Mesendoderm (in vitro differentiated cells): Measurements from ENCODE around the gene RASEF.

Experiments
- DNase-seq: peaks from one replicate; pipeline ENCODE4 v3.0.0; 2013
- H2AK5ac ChIP-seq: 2 replicates; pipeline ENCODE4 v1.6.1; 2013; ENCODE audit warnings: low read length, inconsistent platforms
- H2BK120ac ChIP-seq: 2 replicates; pipeline ENCODE4 v1.6.1; 2013; ENCODE audit warnings: low read depth, mild to moderate bottlenecking, low read length, moderate library complexity, mixed read lengths
- H2BK15ac ChIP-seq: replicated peaks from 2 replicates; pipeline ENCODE4 v1.6.1; 2013; ENCODE audit warnings: low read depth, mild to moderate bottlenecking, moderate library complexity
- H2BK5ac ChIP-seq: 2 replicates; pipeline ENCODE4 v1.6.1; 2013; ENCODE audit warnings: low read length, inconsistent platforms
- H3K18ac ChIP-seq: 2 replicates; pipeline ENCODE4 v1.6.1; 2013; ENCODE audit warnings: mild to moderate bottlenecking, low read length, mixed read lengths
- H3K23ac ChIP-seq: one replicate; pipeline ENCODE4 v1.6.1; 2013; ENCODE audit warnings: low read length
- H3K27ac ChIP-seq: 2 replicates; pipeline ENCODE4 v1.5.1; 2013; ENCODE audit warnings: low read depth, mild to moderate bottlenecking, inconsistent platforms, low read length, moderate library complexity
- H3K27me3 ChIP-seq: 2 replicates; pipeline ENCODE4 v1.6.1; 2013; ENCODE audit warnings: low read length, control low read depth, mild to moderate bottlenecking, inconsistent platforms; ENCODE audit not compliant: insufficient read depth, poor library complexity
- H3K36me3 ChIP-seq: 2 replicates; pipeline ENCODE4 v1.6.1; 2013; ENCODE audit warnings: low read length, inconsistent platforms; ENCODE audit not compliant: control insufficient read depth, insufficient read depth
- H3K4ac ChIP-seq: one replicate; pipeline ENCODE4 v1.6.1; 2013; ENCODE audit warnings: low read depth, mild to moderate bottlenecking, low read length, moderate library complexity
- H3K4me1 ChIP-seq: 2 replicates; pipeline ENCODE4 v1.6.1; 2013; ENCODE audit warnings: low read depth, low read length, inconsistent platforms; ENCODE audit not compliant: control insufficient read depth
- H3K4me2 ChIP-seq: 2 replicates; pipeline ENCODE4 v1.6.1; 2013; ENCODE audit warnings: low read length
- H3K4me3 ChIP-seq: 2 replicates; pipeline ENCODE4 v1.5.1; 2013; ENCODE audit warnings: mild to moderate bottlenecking, low read length
- H3K56ac ChIP-seq: one replicate; pipeline ENCODE4 v1.6.1; 2013; ENCODE audit warnings: low read length
- H3K79me1 ChIP-seq: 2 replicates; pipeline ENCODE4 v1.6.1; 2013; ENCODE audit warnings: low read length, inconsistent platforms
- H3K79me2 ChIP-seq: 2 replicates; pipeline ENCODE4 v1.6.1; 2013; ENCODE audit warnings: mild to moderate bottlenecking, low read length; ENCODE audit not compliant: control insufficient read depth, insufficient read depth
- H3K9ac ChIP-seq: 2 replicates; pipeline ENCODE4 v1.6.1; 2013; ENCODE audit warnings: low read length, inconsistent platforms
- H4K5ac ChIP-seq: one replicate; pipeline ENCODE4 v1.6.1; 2013; ENCODE audit warnings: low read length
- H4K8ac ChIP-seq: one replicate; pipeline ENCODE4 v1.6.1; 2013; ENCODE audit warnings: low read depth, mild to moderate bottlenecking, control low read depth, low read length, moderate library complexity
- WGBS: extraction: QIAGEN DNeasy Blood & Tissue Kit; methylation state at CpG from one replicate; pipeline ENCODE4 v1.1.7; 2013; ENCODE audit warnings: low lambda C conversion rate, missing lambda C conversion rate; ENCODE audit not compliant: insufficient coverage; ENCODE audit errors: extremely low coverage; 5-methylcytosine and 5-hydroxymethylcytosine counted together

Gene RASEF

DNA sequence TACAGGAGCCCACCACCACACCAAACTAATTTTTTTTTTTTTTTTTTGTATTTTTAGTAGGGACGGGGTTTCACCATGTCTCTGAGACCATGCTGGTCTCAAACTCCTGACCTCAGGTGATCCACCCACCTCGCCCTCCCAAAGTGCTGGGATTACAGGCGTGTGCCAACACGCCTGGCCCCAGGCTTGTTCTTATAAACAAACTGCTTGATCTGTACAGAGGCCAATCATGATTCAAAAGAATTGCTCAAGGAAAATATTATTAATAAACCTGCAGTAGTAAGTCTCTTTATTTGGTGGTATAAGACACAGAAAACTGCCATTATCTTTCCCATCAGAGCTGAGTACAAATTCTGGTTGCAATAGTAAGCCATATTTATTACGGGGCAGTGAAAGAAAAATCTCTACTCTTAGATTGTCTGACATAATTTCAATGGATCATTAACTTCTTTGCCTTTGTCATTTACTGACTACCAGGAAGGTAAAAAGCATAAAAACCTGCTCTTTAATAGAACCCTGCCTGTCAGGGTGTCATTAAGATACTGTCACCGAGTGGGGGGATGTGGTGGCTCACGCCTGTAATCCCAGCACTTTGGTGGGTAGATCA, 33.3 kb downstream of the RASEF start:
- no peak overlapping the region for H2BK15ac ChIP-seq
- no peak overlapping the region for H3K23ac ChIP-seq
- no peaks in the 10 kb centered on the region for H3K4me1 ChIP-seq
- H3K4ac ChIP-seq, result no peak overlapping the region
- no peak overlapping the region for H3K27ac ChIP-seq
- no peaks in the 10 kb centered on the region for H3K36me3 ChIP-seq
- no peaks in the 10 kb centered on the region for H3K79me2 ChIP-seq
- H3K79me1 ChIP-seq, result no peaks in the 10 kb centered on the region
- H2BK120ac ChIP-seq, result no peak overlapping the region
- DNase-seq, result no peak
- no peak overlapping the region for H4K8ac ChIP-seq
- no peak overlapping the region for H4K5ac ChIP-seq
- no peak overlapping the region for H2BK5ac ChIP-seq
- no peak overlapping the region for H2AK5ac ChIP-seq
- no CpG with 5 or more reads among the region's 7 CpGs for WGBS
- no peak overlapping the region for H3K4me3 ChIP-seq
- no peak overlapping the region for H3K18ac ChIP-seq
- H3K27me3 ChIP-seq, result no peaks in the 10 kb centered on the region
- H3K4me2 ChIP-seq, result no peak overlapping the region
- no peak overlapping the region for H3K9ac ChIP-seq
- H3K56ac ChIP-seq, result no peak overlapping the region

DNA sequence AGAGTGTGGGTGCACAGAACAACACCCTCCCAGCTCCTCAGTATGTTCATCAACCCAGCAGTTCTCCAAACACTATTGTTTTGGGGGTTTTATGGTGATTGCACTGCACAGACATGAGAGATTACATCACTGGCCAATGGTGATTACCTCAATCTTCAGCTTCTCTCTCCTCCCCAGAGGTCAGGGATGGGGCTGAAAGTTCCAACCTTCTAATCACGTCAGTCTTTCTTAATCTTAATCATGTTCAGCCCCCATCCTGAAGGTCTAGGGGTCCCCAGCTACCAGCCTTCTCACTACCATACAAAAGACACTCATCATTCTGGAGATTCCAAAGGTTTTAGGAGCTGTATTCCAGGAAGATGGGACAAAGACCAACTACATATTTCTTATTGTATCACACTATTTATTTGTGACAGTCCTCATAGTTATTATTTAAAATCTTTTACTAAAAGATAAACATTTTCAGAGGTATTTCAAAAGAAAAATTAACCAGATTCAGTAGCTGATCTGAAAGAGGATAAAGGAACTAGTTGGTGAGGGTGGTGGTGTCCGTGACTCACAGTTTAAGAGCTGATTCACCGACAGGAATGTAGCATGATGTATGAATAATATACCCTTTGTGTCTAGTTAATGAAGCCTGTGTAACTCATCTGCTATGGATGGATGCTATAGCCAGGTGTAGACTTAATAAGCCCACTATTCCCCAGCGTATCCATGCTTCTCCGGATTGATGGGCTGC, 35.6 kb downstream of the RASEF start:
- Histone ChIP-seq H4K8ac (no peak overlapping the region), H3K18ac (no peak overlapping the region), H3K79me2 (no peaks in the 10 kb centered on the region), H3K9ac (no peak overlapping the region), H3K79me1 (no peaks in the 10 kb centered on the region), H3K4me2 (no peak overlapping the region), H2BK5ac (no peak overlapping the region), H3K4me1 (no peaks in the 10 kb centered on the region), H2AK5ac (no peak overlapping the region), H4K5ac (no peak overlapping the region), H2BK15ac (no peak overlapping the region), H3K36me3 (no peaks in the 10 kb centered on the region), H3K56ac (no peak overlapping the region), H3K4ac (no peak overlapping the region), H3K4me3 (no peak overlapping the region), H3K23ac (no peak overlapping the region), H3K27me3 (no peaks in the 10 kb centered on the region), H2BK120ac (no peak overlapping the region), H3K27ac (no peak overlapping the region)
- no peak for DNase-seq
- no CpG with 5 or more reads among the region's 5 CpGs for WGBS

DNA sequence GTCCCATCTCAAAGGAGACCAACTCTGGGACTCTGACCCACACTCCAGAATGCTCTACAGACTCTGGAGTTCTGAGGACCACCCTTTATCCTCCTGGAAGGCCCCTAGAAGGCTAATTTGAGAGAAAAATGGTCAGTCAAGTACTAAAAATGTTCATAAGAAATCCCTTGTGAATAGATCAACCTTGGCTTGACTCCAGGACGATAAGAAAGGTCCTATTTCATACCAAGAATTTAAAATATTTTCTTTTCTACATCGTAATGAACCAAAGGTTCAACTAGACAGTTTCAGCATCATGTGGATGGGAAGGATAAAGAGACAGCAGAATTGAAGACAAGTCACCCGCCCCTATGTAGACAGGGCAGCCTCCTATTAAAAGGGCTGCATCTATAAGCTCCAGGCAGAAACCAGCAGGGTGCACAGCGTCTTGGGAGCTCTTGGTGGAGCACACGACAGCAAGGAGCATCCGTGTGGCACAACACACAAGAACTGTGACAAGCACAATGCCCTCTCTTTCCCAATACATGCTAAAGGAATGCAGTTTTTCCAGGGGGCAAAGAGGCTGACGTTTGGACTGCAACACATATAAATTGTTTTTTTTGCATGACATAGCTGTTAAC, 38.3 kb downstream of the RASEF start:
- Histone ChIP-seq H3K36me3 (no peaks in the 10 kb centered on the region), H2AK5ac (no peak overlapping the region), H2BK5ac (no peak overlapping the region), H3K27me3 (no peaks in the 10 kb centered on the region), H4K5ac (no peak overlapping the region), H3K18ac (no peak overlapping the region), H2BK120ac (no peak overlapping the region), H3K27ac (no peak overlapping the region), H3K79me2 (no peaks in the 10 kb centered on the region), H3K9ac (no peak overlapping the region), H3K23ac (no peak overlapping the region), H3K56ac (no peak overlapping the region), H3K4me2 (no peak overlapping the region), H3K4me1 (no peaks in the 10 kb centered on the region), H2BK15ac (no peak overlapping the region), H3K4me3 (no peak overlapping the region), H4K8ac (no peak overlapping the region), H3K4ac (no peak overlapping the region), H3K79me1 (no peaks in the 10 kb centered on the region)
- DNase-seq, result no peak
- no CpG with 5 or more reads among the region's 7 CpGs for WGBS

DNA sequence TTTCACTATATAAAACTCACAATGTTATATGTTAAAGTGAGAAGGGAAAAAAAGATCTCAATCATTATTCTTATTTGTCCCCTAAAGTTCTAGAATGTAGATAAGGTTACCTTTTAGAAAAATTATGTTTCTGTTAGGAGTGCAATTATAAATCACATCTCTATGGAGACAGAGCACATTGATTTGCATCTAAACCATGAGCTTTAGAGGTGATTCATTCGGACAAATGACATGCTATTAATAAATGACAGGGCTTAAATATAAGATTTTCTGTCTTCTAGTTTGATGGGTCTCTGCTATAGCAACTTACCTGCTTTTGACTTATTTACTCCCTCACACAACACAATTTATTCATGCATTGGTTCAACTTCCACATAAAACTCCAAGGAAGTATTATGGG, 39.8 kb downstream of the RASEF start:
- no peak overlapping the region for H3K27ac ChIP-seq
- WGBS, result no CpG with 5 or more reads among the region's 1 CpG
- no peaks in the 10 kb centered on the region for H3K36me3 ChIP-seq
- no peak overlapping the region for H3K18ac ChIP-seq
- no peak overlapping the region for H2BK5ac ChIP-seq
- no peak overlapping the region for H3K23ac ChIP-seq
- H2BK15ac ChIP-seq, result no peak overlapping the region
- no peak overlapping the region for H3K4me2 ChIP-seq
- no peak overlapping the region for H2BK120ac ChIP-seq
- H3K4me1 ChIP-seq, result no peaks in the 10 kb centered on the region
- no peak overlapping the region for H3K56ac ChIP-seq
- no peaks in the 10 kb centered on the region for H3K79me1 ChIP-seq
- H3K79me2 ChIP-seq, result no peaks in the 10 kb centered on the region
- no peak overlapping the region for H3K4ac ChIP-seq
- H3K9ac ChIP-seq, result no peak overlapping the region
- no peak overlapping the region for H4K5ac ChIP-seq
- no peak overlapping the region for H2AK5ac ChIP-seq
- no peaks in the 10 kb centered on the region for H3K27me3 ChIP-seq
- no peak for DNase-seq
- H4K8ac ChIP-seq, result no peak overlapping the region
- H3K4me3 ChIP-seq, result no peak overlapping the region

DNA sequence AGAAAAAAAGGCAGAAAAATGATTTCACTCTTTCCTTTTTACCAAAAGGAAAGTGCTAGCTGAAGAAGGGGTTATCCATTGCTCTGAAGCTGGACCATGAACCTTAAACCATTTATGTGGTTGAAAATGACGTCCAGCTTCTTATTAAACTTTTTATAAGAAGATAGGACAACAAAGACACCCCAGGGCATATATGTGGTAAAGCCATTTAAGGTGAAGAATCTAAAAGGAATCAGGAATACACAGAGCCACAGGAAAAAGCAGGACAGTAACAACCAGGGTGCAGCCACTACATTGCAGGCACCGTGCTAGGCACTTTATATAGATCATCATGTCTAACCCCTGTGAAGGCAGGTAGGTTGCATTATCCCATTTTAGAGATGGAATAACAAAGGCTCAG, 42.1 kb downstream of the RASEF start:
- no peak overlapping the region for H3K27ac ChIP-seq
- no peaks in the 10 kb centered on the region for H3K27me3 ChIP-seq
- H3K4me2 ChIP-seq, result no peak overlapping the region
- H2BK5ac ChIP-seq, result no peak overlapping the region
- H2AK5ac ChIP-seq, result no peak overlapping the region
- no peak overlapping the region for H2BK120ac ChIP-seq
- H3K4me1 ChIP-seq, result no peaks in the 10 kb centered on the region
- no peak overlapping the region for H3K23ac ChIP-seq
- H3K18ac ChIP-seq, result no peak overlapping the region
- no peaks in the 10 kb centered on the region for H3K36me3 ChIP-seq
- no CpG with 5 or more reads among the region's 2 CpGs for WGBS
- H2BK15ac ChIP-seq, result no peak overlapping the region
- DNase-seq, result no peak
- H3K4me3 ChIP-seq, result no peak overlapping the region
- H4K5ac ChIP-seq, result no peak overlapping the region
- H3K4ac ChIP-seq, result no peak overlapping the region
- H3K79me2 ChIP-seq, result no peaks in the 10 kb centered on the region
- H4K8ac ChIP-seq, result no peak overlapping the region
- no peak overlapping the region for H3K9ac ChIP-seq
- no peak overlapping the region for H3K56ac ChIP-seq
- no peaks in the 10 kb centered on the region for H3K79me1 ChIP-seq
